ENCODE results near the gene TECTA.
"Not testable (repeated sequence)": the region's sequence is repeated elsewhere in the genome, so short reads cannot be mapped to it uniquely, and the experiment has no call there.

TECTA gene

DNA sequence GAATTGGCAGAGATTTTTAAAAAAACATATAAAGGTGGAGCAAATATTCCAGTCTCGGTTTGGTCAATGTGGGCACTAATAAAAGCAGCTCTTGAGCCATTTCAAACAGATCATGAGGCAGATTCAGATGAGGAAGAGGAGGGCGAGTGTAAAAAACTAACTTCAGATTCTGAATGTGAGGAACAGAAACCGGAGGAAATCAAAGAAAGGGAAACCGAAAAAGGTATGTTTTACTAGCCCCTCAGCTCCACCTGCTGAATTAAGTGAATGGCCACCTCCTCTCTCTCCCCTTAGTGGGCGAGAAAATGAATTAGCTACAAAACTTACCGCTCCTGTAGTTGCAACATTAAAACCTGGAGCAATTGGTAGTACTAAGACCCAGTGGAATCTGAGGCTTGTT lies 136.2 kb downstream of the TECTA start:
- not testable (repeated sequence) for DNase-seq

DNA sequence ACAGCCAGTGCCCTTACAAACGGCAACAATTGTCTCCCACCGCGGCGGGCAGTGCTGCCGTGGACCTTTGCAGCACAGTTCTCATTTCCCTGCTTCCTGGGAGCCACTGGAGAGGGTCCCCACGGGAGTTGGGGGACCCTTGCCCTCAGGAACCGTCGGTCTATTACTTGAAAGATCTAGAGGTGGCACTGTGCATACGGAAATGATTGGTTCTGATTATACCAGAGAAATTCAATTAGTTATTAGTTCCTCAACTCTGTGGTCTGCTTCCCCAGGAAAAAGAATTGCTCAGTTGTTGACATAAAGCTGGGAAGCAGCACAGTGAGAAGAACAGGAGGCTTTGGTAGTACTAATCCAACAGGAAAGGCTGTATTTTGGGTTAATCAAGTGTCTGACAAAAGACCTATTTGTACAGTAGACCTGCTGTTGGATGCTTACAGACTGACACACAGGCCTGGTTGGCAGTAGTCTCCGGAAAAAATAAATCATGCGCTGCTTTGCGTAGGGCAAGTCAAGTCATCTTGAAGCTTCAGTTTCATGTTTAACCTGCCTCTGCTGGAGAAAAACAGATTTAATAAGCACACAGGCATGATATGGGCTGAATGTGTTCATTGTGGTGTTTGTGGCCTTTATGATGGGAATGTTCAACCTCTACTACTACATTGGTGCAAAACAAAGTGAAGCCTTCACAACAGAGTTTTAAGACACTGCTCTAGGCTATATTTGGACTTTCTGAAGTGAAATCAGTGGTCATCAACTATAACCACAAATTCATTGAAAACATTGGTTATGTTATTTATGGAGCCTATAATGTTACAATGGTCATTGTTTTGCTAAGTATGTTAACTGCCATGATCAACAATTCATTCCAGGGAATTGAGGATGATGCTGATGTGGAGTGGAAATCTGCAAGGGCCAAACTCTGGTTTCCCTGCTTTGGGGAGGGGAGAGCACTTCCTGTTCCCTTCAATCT lies 136.9 kb downstream of the TECTA start:
- peak; percentile 17 for DNase-seq

DNA sequence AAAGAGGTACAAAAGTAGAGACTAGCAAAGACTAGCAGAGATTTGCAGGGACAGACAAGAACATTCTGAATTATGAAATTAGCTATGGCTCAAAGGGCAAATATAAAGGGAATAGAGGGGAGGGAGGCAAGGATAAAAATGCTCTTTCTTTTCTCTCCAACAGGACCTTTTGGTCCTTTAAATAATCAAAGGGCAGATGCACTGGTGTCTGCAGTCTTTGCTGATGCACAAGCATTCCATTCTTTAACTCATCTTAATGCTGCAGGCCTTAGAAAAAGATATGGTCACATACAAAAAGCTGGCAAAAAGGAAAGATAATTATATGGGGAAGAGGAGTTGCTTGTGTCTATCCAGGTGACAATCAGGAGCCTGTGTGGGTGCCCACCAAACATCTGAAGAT lies 137.9 kb downstream of the TECTA start:
- no peak for DNase-seq

DNA sequence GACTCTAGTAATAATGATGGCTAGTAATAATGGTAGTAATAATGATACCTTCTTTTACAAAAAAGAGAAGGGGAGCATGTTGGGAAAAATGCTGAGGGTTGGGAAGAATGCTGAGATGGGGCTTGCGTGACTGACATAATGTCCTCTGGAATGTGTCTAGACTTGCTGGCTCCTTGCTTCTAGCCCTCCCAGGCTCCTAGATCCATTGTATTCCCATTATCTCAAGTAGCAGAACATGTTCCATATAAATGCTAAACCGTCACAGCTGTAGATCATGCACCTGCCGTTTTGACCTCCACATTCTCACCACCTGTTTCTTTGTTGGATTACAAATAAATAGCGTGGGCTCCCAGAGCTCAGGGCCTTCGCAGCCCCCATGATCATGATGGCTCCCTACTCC lies 139.0 kb downstream of the TECTA start:
- DNase-seq, result not testable (repeated sequence)

DNA sequence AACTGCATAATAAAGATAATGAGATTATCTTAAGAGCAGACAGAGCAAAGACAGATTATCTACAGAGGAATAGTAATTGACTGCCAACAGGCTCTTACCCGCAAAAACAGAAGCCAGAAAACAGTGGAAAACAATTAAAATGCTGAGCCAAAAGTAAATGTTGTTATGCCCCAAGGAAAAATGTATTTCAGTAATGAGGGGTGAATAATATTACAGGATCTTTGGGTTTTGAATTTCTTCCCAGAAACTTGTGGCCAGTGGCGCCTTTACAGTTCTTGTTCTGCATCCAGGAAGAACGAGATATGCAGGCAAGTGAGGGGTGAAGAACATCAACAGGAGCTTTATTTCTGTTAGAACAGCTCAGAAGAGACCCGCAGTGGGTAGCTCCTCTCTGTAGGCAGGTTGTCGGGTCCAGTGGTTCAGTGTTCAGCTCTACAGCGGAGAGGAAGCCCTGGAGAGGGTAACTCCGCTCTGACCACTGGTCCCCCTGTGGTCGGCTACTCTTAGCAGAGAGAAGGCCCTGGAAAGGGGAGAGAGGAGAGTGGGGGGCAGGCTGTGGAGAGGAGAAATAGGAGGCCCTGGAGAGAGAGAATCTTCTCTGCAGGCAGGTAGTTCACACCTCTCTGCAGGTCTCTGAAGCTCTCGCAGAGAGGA lies 139.7 kb downstream of the TECTA start:
- no peak for DNase-seq
